HG03196 (cell line): ENCODE data around the gene BID.

ENCODE experiments used
- ATAC-seq: cut with Tn5 transposase; IDR thresholded peaks from one replicate; pipeline ENCODE4 v1.9.1; 2021; ENCODE audit not compliant: unreplicated experiment

BID gene

GRCh38 chr22:17784776-17785175 lies 10.5 kb upstream of the BID start:
- no peak for ATAC-seq

- no peak for ATAC-seq
Observed at GRCh38 chr22:17783773-17784480, 9.7 kb upstream of the BID start.

- no peak for ATAC-seq
Observed at GRCh38 chr22:17783312-17783711, 9.0 kb upstream of the BID start.

GRCh38 chr22:17782621-17783020 lies 8.4 kb upstream of the BID start:
- ATAC-seq, result no peak

- ATAC-seq, result no peak
Observed at GRCh38 chr22:17782158-17782557, 7.9 kb upstream of the BID start.

- peak; percentile 34 for ATAC-seq
Observed at GRCh38 chr22:17781319-17782031, 7.2 kb upstream of the BID start.

- no peak for ATAC-seq
Observed at GRCh38 chr22:17780741-17781318, 6.6 kb upstream of the BID start.

- no peak for ATAC-seq
Observed at GRCh38 chr22:17780116-17780740, 6.0 kb upstream of the BID start.

GRCh38 chr22:17779286-17780115 lies 5.2 kb upstream of the BID start:
- no peak for ATAC-seq

- ATAC-seq, result no peak
Observed at GRCh38 chr22:17778412-17778976, 4.2 kb upstream of the BID start.

- ATAC-seq, result no peak
Observed at GRCh38 chr22:17777717-17778044, 3.4 kb upstream of the BID start.

GRCh38 chr22:17777005-17777716 lies 2.9 kb upstream of the BID start:
- no peak for ATAC-seq

- no peak for ATAC-seq
Observed at GRCh38 chr22:17775781-17776465, 1.7 kb upstream of the BID start.

GRCh38 chr22:17774926-17775685 lies 837 bp upstream of the BID start:
- ATAC-seq, result no peak

- ATAC-seq, result no peak
Observed at GRCh38 chr22:17773606-17774205, 563 bp downstream of the BID start.

GRCh38 chr22:17772958-17773605 lies 1.2 kb downstream of the BID start:
- no peak for ATAC-seq

- no peak for ATAC-seq
Observed at GRCh38 chr22:17772249-17772957, 1.9 kb downstream of the BID start.
